ENCODE data around the gene KCTD5. TPM values are rescaled to one million over a fixed set of nuclear protein-coding genes. Genes with fewer than 3 reads are reported as not detected.

The KCTD5 gene
- total and polyA plus RNA-seq, 10 of the 15 experiments (the other 5 are each of a cell fraction or from before 2014, with no cell fraction given) = 0.58 to 56.4 (median 37.3) TPM

- no TSS peak for BruUV-seq (replicated peaks)
- H4K20me1 ChIP-seq (ENCODE audit: control insufficient read depth, insufficient read depth) = peaks cover 29% of the 10 kb centered on the region
- ChIA-PET SMC1A (ENCODE audit: uncharacterized antibody, unreplicated experiment) (interaction anchor here (1.8 to 2.8 kb wide), 2 partner anchors 23 to 25 kb away, joined by 4 to 7 read pairs; no protein-coding TSS in a partner anchor), CTCF (no interaction called here), RAD21 (ENCODE audit: unreplicated experiment) (interaction anchor here (0.6 to 1.3 kb wide), 10 partner anchors 21 to 1458 kb away, joined by 3 to 6 read pairs (median 3); partner anchors contain the start of genes ELOB and PRSS27), POLR2A (interaction anchor here (0.5 to 3.3 kb wide), 6 partner anchors 24 to 426 kb away, joined by 3 to 27 read pairs (median 4); partner anchors contain the start of genes ELOB and KCTD5)
- ATAC-seq (peak; percentile 64), FAIRE-seq (no peak), DNase-seq (ENCODE audit: low read depth, low spot score) (no peak)
- H3K36me3 ChIP-seq (ENCODE audit: control insufficient read depth in 2 of 2, insufficient read depth in 2 of 2, low read length in 1 of 2) = peaks cover 12 to 23% of the 10 kb centered on the region in 2 experiments
- peak overlapping the region; percentile 99 for H3K27ac ChIP-seq (ENCODE audit: control insufficient read depth, insufficient read depth)
- peak overlapping the region; percentile 98 for H3K9ac ChIP-seq (ENCODE audit: control insufficient read depth, insufficient read depth, low read length)
- H3K4me3 ChIP-seq = peak overlapping the region; percentile 98
- H3K4me2 ChIP-seq (ENCODE audit: control insufficient read depth, insufficient read depth) = peak overlapping the region; percentile 78
- 1% methylated on average over 49 of the region's 82 CpGs for WGBS (ENCODE audit: insufficient coverage, insufficient replicate concordance, low lambda C conversion rate, missing lambda C conversion rate)
- no peak overlapping the region for H2AFZ ChIP-seq (ENCODE audit: control insufficient read depth, low read depth, low read length)
- no peaks in the 10 kb centered on the region for H3K27me3 ChIP-seq (replicated peaks in 1 of 2; ENCODE audit: control insufficient read depth in 2 of 2, insufficient read depth in 2 of 2, low read length in 1 of 2)
- H3K79me2 ChIP-seq (ENCODE audit: control insufficient read depth, insufficient read depth, low read length) = peaks cover 68% of the 10 kb centered on the region
- no peaks in the 10 kb centered on the region; the same call in 2 of the 3 replicates for H3K9me3 ChIP-seq (replicated peaks; ENCODE audit: control insufficient read depth, insufficient read depth, low read length)
- in situ Hi-C loops (cut with MboI) = no loop called here
- peaks cover 17% of the 10 kb centered on the region; the same call in 1 of the 2 replicates for H3K4me1 ChIP-seq (ENCODE audit: control insufficient read depth, insufficient read depth, low read length)
- intact Hi-C loops (cut with micrococcal nuclease; ENCODE audit: unreplicated experiment) = loop anchor here (2.0 kb wide), 1 partner anchor 24 kb away; the partner anchor contains the start of gene ELOB
- no peak for TF ChIP-seq MTA3 (IDR thresholded peaks at IDR 0.05; ENCODE audit: borderline replicate concordance, low read length)
- peak; percentile 38; the same call in 1 of the 2 replicates for TF ChIP-seq MLLT1 (IDR thresholded peaks at IDR 0.05)
- 0 out of 2 replicates have a peak, but pooled peaks have one; percentile 37 for TF ChIP-seq TCF12 (IDR thresholded peaks at IDR 0.05; ENCODE audit: low read depth, low read length)
- 0 out of 2 replicates have a peak, but pooled peaks have one; percentile 11 for TF ChIP-seq TBL1XR1 (IDR thresholded peaks at IDR 0.05; ENCODE audit: low read depth, low read length)
- TF ChIP-seq ZNF217 (IDR thresholded peaks at IDR 0.05) = 0 out of 2 replicates have a peak, but pooled peaks have one; percentile 41
- 0 out of 2 replicates have a peak, but pooled peaks have one; percentile 22 for TF ChIP-seq SMARCA5 (IDR thresholded peaks at IDR 0.05)
- peak in 1 of 2 experiments; percentile 45; a peak in 2 of 4 replicates for TF ChIP-seq BHLHE40 (IDR thresholded peaks at IDR 0.05; ENCODE audit: borderline replicate concordance in 1 of 2, low read depth in 2 of 2, low read length in 1 of 2)
- TF ChIP-seq FOXM1 (IDR thresholded peaks at IDR 0.05; ENCODE audit: low read depth, low read length) = 0 out of 2 replicates have a peak, but pooled peaks have one; percentile 13
- 0 out of 2 replicates have a peak, but pooled peaks have one; percentile 21 for TF ChIP-seq NRF1 (conservative IDR thresholded peaks at IDR 0.05; ENCODE audit: low read depth, low read length)
- TF ChIP-seq CHD2 (IDR thresholded peaks at IDR 0.05; ENCODE audit: borderline replicate concordance, low read depth, low read length) = 0 out of 2 replicates have a peak, but pooled peaks have one; percentile 61
- peak; percentile 28; the same call in 1 of the 2 replicates for TF ChIP-seq POLR2AphosphoS5 (IDR thresholded peaks at IDR 0.05; ENCODE audit: low read length)
- TF ChIP-seq DPF2 (IDR thresholded peaks at IDR 0.05) = peak; percentile 87; the same call in 1 of the 2 replicates
- TF ChIP-seq MXI1 (IDR thresholded peaks at IDR 0.05; ENCODE audit: low read depth, low read length) = peak; percentile 50
- no peak for TF ChIP-seq CBX3 (IDR thresholded peaks at IDR 0.05; ENCODE audit: borderline replicate concordance, low read depth)
- TF ChIP-seq BRCA1 (IDR thresholded peaks at IDR 0.05; ENCODE audit: low read depth, low read length) = no peak
- peak; percentile 49 for TF ChIP-seq MAX (IDR thresholded peaks at IDR 0.05; ENCODE audit: low read depth, low read length)
- 0 out of 2 replicates have a peak, but pooled peaks have one; percentile 7 for TF ChIP-seq E2F4 (IDR thresholded peaks at IDR 0.05; ENCODE audit: low read depth, low read length)
- 0 out of 2 replicates have a peak, but pooled peaks have one; percentile 5 for TF ChIP-seq NR2F1 (conservative IDR thresholded peaks at IDR 0.05)
- peak; percentile 33 for TF ChIP-seq MYC (IDR thresholded peaks at IDR 0.05; ENCODE audit: insufficient read depth, insufficient read length, insufficient replicate concordance, low read length, severe bottlenecking)
- peak; percentile 46 for TF ChIP-seq MEF2B (IDR thresholded peaks at IDR 0.05; ENCODE audit: partially characterized antibody, poor library complexity, severe bottlenecking)
Measured at GRCh38 chr16:2752850-2753732, 70.8 kb downstream of the KCTD5 start.

Data from GM12878 (cell line).